HCT116 (cell line): ENCODE measurements around the gene KANK2. TPM values are rescaled to one million over a fixed set of nuclear protein-coding genes. Genes with fewer than 3 reads are reported as not detected.
"Not testable (repeated sequence)": the region's sequence is repeated elsewhere in the genome, so short reads cannot be mapped to it uniquely, and the experiment has no call there.

Source experiments
- ATAC-seq: fragments of 200-7000 bp; cut with Tn5 transposase; 2 replicates; pipeline ENCODE4 v1.9.1; 2020; ENCODE audit warnings: mild to moderate bottlenecking, moderate library complexity
- BruUV-seq: library from RNA; stranded (reverse); fragments of 400-500 nt; replicated peaks from 2 replicates; lab custom pipeline; 2021; lab: Mats Ljungman, UMichigan
- CTCF ChIA-PET: fragments of 300-600 bp; sonication (Branson Sonifier 250); formaldehyde crosslinking; loops from one replicate; lab custom pipeline; 2021; ENCODE audit warnings: antibody characterized with exemption; lab: Charles Lee
- POLR2A ChIA-PET: fragments of 300-600, 350-600 bp; sonication (Branson Sonifier 250); formaldehyde crosslinking; loops from one replicate; lab custom pipeline; 2021; ENCODE audit warnings: antibody characterized with exemption; lab: Charles Lee
- RAD21 ChIA-PET, 2 experiments: fragments of 300-600 bp; sonication (Branson Sonifier 250); formaldehyde crosslinking; loops; one replicate each; lab custom pipeline; 2023; ENCODE audit warnings: low total read pairs in 2 of 2; ENCODE audit not compliant: uncharacterized antibody in 2 of 2, unreplicated experiment in 2 of 2, low non-redundant PET in 1 of 2; lab: Charles Lee
- DNase-seq: peaks from one replicate; pipeline ENCODE4 v3.0.0-alpha.2; 2010; ENCODE audit warnings: low read depth, low spot score
- H2AFZ ChIP-seq: fragments of 200-600 bp; shearing (Covaris generic), sonication (generic); 2 replicates; pipeline ENCODE4 v1.6.1; 2017; ENCODE audit warnings: low read depth, mixed run types, mixed read lengths, antibody characterized with exemption, low read length; ENCODE audit not compliant: poor library complexity, severe bottlenecking
- H3K27ac ChIP-seq: 2 replicates; pipeline ENCODE4 v1.5.1; 2012; ENCODE audit warnings: low read depth, low read length
- H3K27me3 ChIP-seq: fragments of 200-600 bp; sonication (generic); 2 replicates; pipeline ENCODE4 v1.6.1; 2016; ENCODE audit warnings: mixed run types, low read length, mixed read lengths; ENCODE audit not compliant: insufficient read depth
- H3K36me3 ChIP-seq, 2 experiments: fragments of 200-500 bp in 1 of 2; fragments of 200-600 bp in 1 of 2; sonication (Bioruptor generic) in 1 of 2; sonication (generic) in 1 of 2; 2 replicates each; pipeline versions ENCODE4 v1.5.1 to v1.6.1; 2014 to 2016; ENCODE audit warnings: low read length in 2 of 2, inconsistent platforms in 1 of 2, mixed read lengths in 1 of 2, mixed run types in 1 of 2; ENCODE audit not compliant: insufficient read depth in 2 of 2, control insufficient read depth in 1 of 2
- H3K4me1 ChIP-seq, 2 experiments: fragments of 200-600 bp in 1 of 2; sonication (generic) in 1 of 2; 2 replicates each; pipeline versions ENCODE4 v1.5.1 to v1.6.1; 2012 to 2017; ENCODE audit warnings: low read length in 2 of 2, inconsistent platforms in 1 of 2, mild to moderate bottlenecking in 1 of 2, mixed read lengths in 1 of 2, mixed run types in 1 of 2, moderate library complexity in 1 of 2; ENCODE audit not compliant: insufficient read depth in 2 of 2, control insufficient read depth in 1 of 2
- H3K4me2 ChIP-seq: fragments of 200-600 bp; sonication (generic); 2 replicates; pipeline ENCODE4 v1.6.1; 2017; ENCODE audit warnings: mixed run types, low read length, mixed read lengths
- H3K4me3 ChIP-seq, 2 experiments: fragments of 200-600 bp in 1 of 2; sonication (generic) in 1 of 2; replicated peaks in 1 of 2; 2 replicates each; pipeline ENCODE4 v1.5.1; 2011 to 2016; ENCODE audit warnings: low read length in 2 of 2, control low read depth in 1 of 2, low read depth in 1 of 2, mild to moderate bottlenecking in 1 of 2, mixed read lengths in 1 of 2, mixed run types in 1 of 2
- H3K79me2 ChIP-seq: fragments of 200-600 bp; sonication (generic); 2 replicates; pipeline ENCODE4 v1.6.1; 2017; ENCODE audit warnings: mild to moderate bottlenecking, mixed run types, low read length, moderate library complexity, mixed read lengths; ENCODE audit not compliant: insufficient read depth
- H3K9ac ChIP-seq: fragments of 200-600 bp; sonication (generic); 2 replicates; pipeline ENCODE4 v1.6.1; 2016; ENCODE audit warnings: low read length, mixed read lengths
- H3K9me2 ChIP-seq: fragments of 200-600 bp; sonication (generic), shearing (Covaris generic); 2 replicates; pipeline ENCODE4 v1.6.1; 2017; ENCODE audit warnings: mixed run types, mild to moderate bottlenecking, moderate library complexity; ENCODE audit not compliant: insufficient read depth
- H3K9me3 ChIP-seq, 2 experiments: fragments of 200-500 bp in 1 of 2; fragments of 200-600 bp in 1 of 2; sonication (Bioruptor generic) in 1 of 2; sonication (generic) in 1 of 2; 2 replicates each; pipeline ENCODE4 v1.6.1; 2014 to 2017; ENCODE audit warnings: low read length in 2 of 2, mixed read lengths in 2 of 2, inconsistent platforms in 1 of 2, low read depth in 1 of 2, mild to moderate bottlenecking in 1 of 2, mixed run types in 1 of 2, moderate library complexity in 1 of 2; ENCODE audit not compliant: control insufficient read depth in 1 of 2, insufficient read depth in 1 of 2
- H4K20me1 ChIP-seq: fragments of 200-600 bp; sonication (generic), shearing (Covaris generic); 2 replicates; pipeline ENCODE4 v1.6.1; 2017; ENCODE audit warnings: mixed run types, mild to moderate bottlenecking, moderate library complexity; ENCODE audit not compliant: insufficient read depth
- CBX3 ChIP-seq: IDR thresholded peaks from 2 replicates; pipeline ENCODE4 v1.6.1; 2012; ENCODE audit warnings: low read depth
- ELF1 ChIP-seq: IDR thresholded peaks from 2 replicates; pipeline ENCODE4 v1.6.1; 2012; ENCODE audit warnings: low read depth, borderline replicate concordance
- POLR2A ChIP-seq: IDR thresholded peaks from 2 replicates; pipeline ENCODE4 v1.7.0; 2011; ENCODE audit warnings: borderline replicate concordance; ENCODE audit not compliant: insufficient read depth, insufficient read length; ENCODE audit errors: extremely low read depth
- YY1 ChIP-seq: IDR thresholded peaks from 2 replicates; pipeline ENCODE4 v1.6.1; 2011; ENCODE audit warnings: low read length, low read depth, moderate library complexity, mild to moderate bottlenecking; ENCODE audit not compliant: insufficient replicate concordance; ENCODE audit errors: extremely low read depth
- ZFX ChIP-seq: fragments of 450-650 bp; IDR thresholded peaks from 2 replicates; pipeline ENCODE4 v1.6.1; 2017
- intact Hi-C: fragments of 100-400 bp; cut with micrococcal nuclease; formaldehyde crosslinking; loops from 2 replicates; pipeline ENCODE4 v1.10.0; 2022
- total RNA-seq: library from RNA; stranded (reverse); gene quantifications from one replicate; pipeline ENCODE4 v1.2.1, GENCODE V29; 2021; ENCODE audit not compliant: unreplicated experiment

Gene KANK2
- total RNA-seq, 1 experiment from 2014 or later, result 43.6 TPM

DNA sequence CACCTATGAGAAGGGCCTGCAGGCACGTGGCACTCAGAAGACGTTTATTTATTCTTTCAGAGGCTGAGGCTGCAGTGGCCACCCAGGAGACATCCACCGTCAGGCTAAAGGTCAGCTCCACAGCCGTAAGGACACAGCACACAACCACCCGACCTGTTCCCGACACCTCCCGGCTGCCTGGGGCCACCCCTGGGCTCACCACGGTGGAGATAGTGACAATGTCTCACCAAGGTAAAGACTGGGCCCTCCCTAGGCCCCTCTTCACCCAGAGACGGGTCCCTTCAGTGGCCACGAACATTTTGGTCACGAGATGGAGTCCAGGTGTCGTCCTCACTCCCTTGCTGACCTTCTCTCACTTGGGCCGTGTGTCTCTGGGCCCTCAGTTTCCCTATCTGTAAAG lies 74.2 kb downstream of the KANK2 start:
- Histone ChIP-seq H3K4me3 (no peak overlapping the region), H3K79me2 (peaks cover 17% of the 10 kb centered on the region; the same call in 1 of the 2 replicates), H3K27me3 (no peaks in the 10 kb centered on the region), H3K9ac (no peak overlapping the region), H3K9me3 (no peaks in the 10 kb centered on the region), H3K36me3 (peaks cover 51 to 60% of the 10 kb centered on the region in 2 experiments), H2AFZ (no peak overlapping the region), H3K4me1 (no peaks in the 10 kb centered on the region), H3K9me2 (no peaks in the 10 kb centered on the region)
- ATAC-seq, result no peak
- ChIA-PET POLR2A (no interaction called here), RAD21 (no interaction called here), CTCF (no interaction called here)
- BruUV-seq, result no TSS peak
- intact Hi-C loops, result no loop called here
- TF ChIP-seq ZFX, result no peak
- TF ChIP-seq POLR2A, result no peak
- TF ChIP-seq, all 23 proteins: peak for 0
- no peak for DNase-seq
- Histone ChIP-seq H3K27ac (no peak overlapping the region), H3K4me2 (no peak overlapping the region), H4K20me1 (no peaks in the 10 kb centered on the region; the same call in 1 of the 2 replicates)

DNA sequence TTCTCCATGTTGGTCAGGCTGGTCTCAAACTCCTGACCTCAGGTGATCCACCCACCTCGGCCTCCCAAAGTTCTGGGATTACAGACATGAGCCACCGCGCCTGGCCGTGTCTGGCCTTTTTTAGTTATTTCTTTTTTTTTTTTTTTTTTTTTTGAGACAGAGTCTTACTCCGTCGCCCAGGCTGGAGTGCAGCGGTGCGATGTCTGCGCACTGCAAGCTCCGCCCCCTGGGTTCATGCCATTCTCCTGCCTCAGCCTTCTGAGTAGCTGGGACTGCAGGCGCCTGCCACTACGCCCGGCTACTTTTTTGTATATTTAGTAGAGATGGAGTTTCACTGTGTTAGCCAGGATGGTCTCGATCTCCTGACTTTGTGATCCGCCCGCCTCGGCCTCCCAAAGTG lies 75.4 kb downstream of the KANK2 start:
- H3K4me2 ChIP-seq, H3K27ac ChIP-seq, H2AFZ ChIP-seq, CTCF ChIA-PET, H3K9me2 ChIP-seq, H3K27me3 ChIP-seq, intact Hi-C loops, H3K9me3 ChIP-seq, H3K4me1 ChIP-seq, H4K20me1 ChIP-seq, H3K9ac ChIP-seq, ATAC-seq, H3K4me3 ChIP-seq, RAD21 ChIA-PET, POLR2A ChIA-PET, BruUV-seq, DNase-seq: not testable (repeated sequence)
- Histone ChIP-seq H3K36me3 (peaks cover 48 to 58% of the 10 kb centered on the region in 2 experiments; a peak in 3 of 4 replicates), H3K79me2 (peaks cover 17% of the 10 kb centered on the region; the same call in 1 of the 2 replicates)

DNA sequence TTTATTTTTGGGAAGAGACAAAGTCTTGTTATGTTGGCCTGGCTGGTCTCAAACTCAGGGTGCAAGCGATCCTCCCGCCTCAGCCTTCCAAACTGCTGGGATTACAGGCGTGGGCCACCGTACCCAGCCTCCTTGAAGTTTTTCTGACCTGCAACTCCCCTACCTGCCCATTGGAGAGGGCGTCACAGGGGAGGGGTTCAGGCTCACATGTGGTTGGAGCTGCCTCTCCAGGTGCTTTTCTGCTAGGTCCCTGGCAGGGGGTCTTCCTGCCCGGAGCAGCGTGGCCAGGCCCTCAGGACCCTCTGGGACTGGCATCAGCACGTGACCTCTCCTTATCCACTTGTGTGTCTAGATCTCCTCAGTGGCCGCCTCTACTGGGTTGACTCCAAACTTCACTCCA lies 80.8 kb downstream of the KANK2 start:
- BruUV-seq, result no TSS peak
- no peaks in the 10 kb centered on the region for H3K9me2 ChIP-seq
- TF ChIP-seq CBX3, result no peak
- TF ChIP-seq YY1, result no peak
- no peak for TF ChIP-seq ELF1
- intact Hi-C loops, result no loop called here
- DNase-seq (no peak), ATAC-seq (no peak)
- H3K4me2 ChIP-seq, result no peak overlapping the region
- ChIA-PET CTCF (no interaction called here), RAD21 (no interaction called here), POLR2A (no interaction called here)
- H2AFZ ChIP-seq, result no peak overlapping the region
- no peak overlapping the region for H3K27ac ChIP-seq
- H3K79me2 ChIP-seq, result peaks cover 19% of the 10 kb centered on the region; the same call in 1 of the 2 replicates
- H3K27me3 ChIP-seq, result no peaks in the 10 kb centered on the region
- peaks cover 66 to 67% of the 10 kb centered on the region in 2 experiments for H3K36me3 ChIP-seq
- H4K20me1 ChIP-seq, result no peaks in the 10 kb centered on the region; the same call in 1 of the 2 replicates
- no peaks in the 10 kb centered on the region for H3K9me3 ChIP-seq
- H3K4me3 ChIP-seq, result no peak overlapping the region
- no peak overlapping the region for H3K9ac ChIP-seq
- no peaks in the 10 kb centered on the region for H3K4me1 ChIP-seq
